ENCODE results near the gene JPH3. TPM values are rescaled to one million over a fixed set of nuclear protein-coding genes. Genes with fewer than 3 reads are reported as not detected.

The JPH3 gene
- total RNA-seq, 2 experiments from 2014 or later, result not detected

DNA sequence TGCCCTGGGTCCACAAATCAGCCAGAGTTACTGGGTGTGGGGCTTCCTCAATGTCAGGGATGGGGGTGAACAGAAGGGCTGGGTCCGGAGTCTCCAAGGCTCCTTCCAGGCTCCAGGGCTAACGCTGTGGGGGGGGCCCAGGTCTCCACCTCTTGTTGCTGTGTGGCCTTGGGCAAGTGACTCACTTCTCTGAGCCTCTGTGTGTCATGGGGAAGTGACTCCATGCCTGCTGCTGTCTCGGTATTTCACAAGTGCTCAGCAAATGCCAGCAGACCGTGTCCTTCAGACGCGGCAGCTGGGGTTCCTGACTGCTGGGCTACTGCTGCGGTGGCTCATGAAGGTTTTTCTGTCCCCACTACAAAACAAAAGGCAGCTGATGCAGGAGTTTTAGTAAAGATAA is 26.6 kb downstream of the JPH3 start:
- CTCF ChIA-PET, result no interaction called here
- no peaks in the 10 kb centered on the region for H3K9me3 Mint-ChIP-seq
- H3K27me3 Mint-ChIP-seq, result peaks cover 19% of the 10 kb centered on the region

DNA sequence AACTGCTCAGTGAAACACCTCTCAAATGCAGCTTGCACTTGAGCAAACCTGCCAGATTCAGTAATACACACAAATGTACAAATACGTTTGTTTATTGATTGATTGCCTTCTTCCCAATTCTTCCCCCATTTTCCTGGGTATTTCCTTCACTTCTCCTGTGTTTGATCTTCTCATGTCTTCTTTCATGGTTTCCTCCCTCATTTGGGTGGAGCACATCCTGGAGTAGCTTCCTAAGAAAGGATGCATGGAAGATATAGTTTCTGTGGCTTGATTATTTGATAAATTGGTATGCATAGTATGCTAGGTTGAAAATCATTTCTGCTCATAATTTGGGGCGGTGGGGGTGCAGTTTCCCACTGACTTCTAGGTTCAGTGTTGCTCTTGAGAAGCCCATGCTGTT is 28.8 kb downstream of the JPH3 start:
- DNase-seq, result no peak
- Mint-ChIP-seq H3K27ac (no peak overlapping the region), H3K4me1 (peaks cover 8% of the 10 kb centered on the region), H3K4me3 (no peak overlapping the region), H3K27me3 (peaks cover 19% of the 10 kb centered on the region), H3K9me3 (no peaks in the 10 kb centered on the region), H3K36me3 (ENCODE audit: low read depth) (no peaks in the 10 kb centered on the region)
- ChIA-PET POLR2A (no interaction called here), CTCF (no interaction called here)

More for the DNA sequence above, 26.6 kb downstream of the JPH3 start:
- no peaks in the 10 kb centered on the region for H3K4me1 Mint-ChIP-seq
- H3K27ac Mint-ChIP-seq, result no peak overlapping the region
- no peak overlapping the region for H3K4me3 Mint-ChIP-seq
- DNase-seq, result no peak
- no peaks in the 10 kb centered on the region for H3K36me3 Mint-ChIP-seq (ENCODE audit: low read depth)
- POLR2A ChIA-PET, result no interaction called here

GRCh38 chr16:87634411-87634810 is 32.1 kb downstream of the JPH3 start:
- POLR2A ChIA-PET, result no interaction called here
- no peaks in the 10 kb centered on the region for H3K9me3 Mint-ChIP-seq
- peaks cover 12% of the 10 kb centered on the region for H3K4me1 Mint-ChIP-seq
- no peak overlapping the region for H3K4me3 Mint-ChIP-seq
- DNase-seq, result no peak
- CTCF ChIA-PET, result interaction anchor here (1.1 to 1.2 kb wide), 2 partner anchors 83 to 214 kb away, joined by 4 read pairs; no protein-coding TSS in a partner anchor
- no peak overlapping the region for H3K27ac Mint-ChIP-seq
- H3K27me3 Mint-ChIP-seq, result peaks cover 22% of the 10 kb centered on the region
- H3K36me3 Mint-ChIP-seq (ENCODE audit: low read depth), result no peaks in the 10 kb centered on the region

- Mint-ChIP-seq H3K27me3 (peaks cover 20% of the 10 kb centered on the region), H3K4me3 (peak overlapping the region; percentile 61), H3K27ac (no peak overlapping the region), H3K4me1 (peaks cover 12% of the 10 kb centered on the region), H3K9me3 (no peaks in the 10 kb centered on the region), H3K36me3 (ENCODE audit: low read depth) (no peaks in the 10 kb centered on the region)
- peak; percentile 74 for DNase-seq
- CTCF ChIA-PET, result interaction anchor here (0.7 to 2.2 kb wide), 24 partner anchors 9 to 1071 kb away, joined by 3 to 14 read pairs (median 4); no protein-coding TSS in a partner anchor
- POLR2A ChIA-PET, result interaction anchor here (1.3 to 2.2 kb wide), 5 partner anchors 129 to 252 kb away, joined by 3 to 9 read pairs (median 6); partner anchors contain the start of gene FBXO31
These were observed 33.3 kb downstream of the JPH3 start for GRCh38 chr16:87635541-87636049.

DNA sequence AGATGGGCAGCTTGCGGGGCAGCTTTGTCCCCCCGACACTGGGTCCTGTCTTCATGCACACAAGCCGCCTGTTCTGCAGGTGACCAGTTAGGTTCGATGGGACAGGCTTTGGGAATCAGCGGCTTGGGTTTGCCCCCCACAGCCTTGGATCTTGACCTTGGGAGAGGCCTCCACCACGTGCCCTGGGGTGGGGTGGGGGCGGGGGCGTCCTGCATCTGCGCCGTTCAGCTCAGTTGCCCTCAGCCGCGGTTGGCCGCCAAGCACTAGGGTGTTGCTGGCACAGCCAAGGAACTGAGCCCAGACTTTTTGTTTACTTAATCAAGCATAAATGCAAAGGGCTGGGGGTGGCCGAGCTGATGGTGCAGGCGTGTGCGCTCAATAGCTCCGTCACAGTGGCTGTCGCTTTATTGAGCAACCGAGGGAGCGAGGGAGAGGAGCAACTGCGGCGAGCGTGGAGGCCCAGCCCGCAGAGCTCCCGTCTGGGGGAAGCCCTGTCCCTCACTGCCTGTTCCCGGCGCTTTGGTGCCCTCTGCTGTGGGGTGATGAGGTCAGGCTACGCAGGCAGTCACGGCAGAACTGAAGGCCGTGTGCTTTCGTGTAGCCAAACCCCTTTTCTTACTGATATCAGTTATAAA is 33.9 kb downstream of the JPH3 start:
- peaks cover 15% of the 10 kb centered on the region for H3K27me3 Mint-ChIP-seq
- no peak overlapping the region for H3K27ac Mint-ChIP-seq
- peaks cover 12% of the 10 kb centered on the region for H3K4me1 Mint-ChIP-seq
- no peaks in the 10 kb centered on the region for H3K36me3 Mint-ChIP-seq (ENCODE audit: low read depth)
- no peaks in the 10 kb centered on the region for H3K9me3 Mint-ChIP-seq
- DNase-seq, result peak; percentile 79
- H3K4me3 Mint-ChIP-seq, result peak overlapping the region; percentile 43
- ChIA-PET POLR2A (interaction anchor here (0.8 to 2.2 kb wide), 6 partner anchors 128 to 252 kb away, joined by 3 to 9 read pairs (median 5); partner anchors contain the start of genes FBXO31 and KLHDC4), CTCF (interaction anchor here (0.7 to 2.2 kb wide), 22 partner anchors 10 to 1072 kb away, joined by 3 to 14 read pairs (median 4); no protein-coding TSS in a partner anchor)

GRCh38 chr16:87636741-87637140 is 34.4 kb downstream of the JPH3 start:
- Mint-ChIP-seq H3K9me3 (no peaks in the 10 kb centered on the region), H3K4me1 (peaks cover 12% of the 10 kb centered on the region), H3K4me3 (no peak overlapping the region), H3K27me3 (peaks cover 11% of the 10 kb centered on the region), H3K36me3 (ENCODE audit: low read depth) (no peaks in the 10 kb centered on the region), H3K27ac (no peak overlapping the region)
- POLR2A ChIA-PET, result interaction anchor here (0.8 to 2.2 kb wide), 4 partner anchors 128 to 253 kb away, joined by 3 to 9 read pairs (median 6); partner anchors contain the start of genes FBXO31 and KLHDC4
- CTCF ChIA-PET, result interaction anchor here (0.8 to 2.2 kb wide), 16 partner anchors 36 to 1072 kb away, joined by 3 to 14 read pairs (median 4); no protein-coding TSS in a partner anchor
- DNase-seq, result no peak

- Mint-ChIP-seq H3K9me3 (no peaks in the 10 kb centered on the region), H3K36me3 (ENCODE audit: low read depth) (no peaks in the 10 kb centered on the region), H3K27me3 (peaks cover 6% of the 10 kb centered on the region), H3K4me3 (no peak overlapping the region), H3K4me1 (peaks cover 12% of the 10 kb centered on the region), H3K27ac (no peak overlapping the region)
- POLR2A ChIA-PET, result interaction anchor here (2.2 kb wide), 1 partner anchor 127 kb away, joined by 7 read pairs; no protein-coding TSS in a partner anchor
- CTCF ChIA-PET, result interaction anchor here (1.4 to 2.2 kb wide), 2 partner anchors 221 to 234 kb away, joined by 8 to 12 read pairs; no protein-coding TSS in a partner anchor
- no peak for DNase-seq
These were observed 35.0 kb downstream of the JPH3 start for GRCh38 chr16:87637357-87637756.

DNA sequence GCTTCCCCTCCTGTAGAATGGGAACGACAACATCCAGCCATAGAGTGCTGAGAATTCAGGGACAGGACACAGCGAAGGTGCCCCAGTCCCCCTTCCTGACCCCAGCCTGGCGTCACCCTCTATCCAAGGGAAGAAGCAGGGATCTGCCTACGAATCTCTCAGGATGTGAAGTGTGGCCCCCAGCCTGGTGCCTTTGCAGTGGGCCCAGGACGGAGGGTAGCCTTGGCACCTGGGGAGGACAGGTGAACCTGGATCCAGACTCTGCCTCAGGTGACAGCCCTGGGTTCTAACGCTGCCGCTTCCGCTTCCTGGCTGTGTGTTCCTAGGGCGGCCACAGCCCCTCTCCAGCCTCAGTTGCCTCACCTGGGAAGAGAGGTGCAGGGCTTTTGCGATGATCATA is 36.4 kb downstream of the JPH3 start:
- H3K4me1 Mint-ChIP-seq, result peaks cover 12% of the 10 kb centered on the region
- H3K36me3 Mint-ChIP-seq (ENCODE audit: low read depth), result no peaks in the 10 kb centered on the region
- ChIA-PET CTCF (no interaction called here), POLR2A (no interaction called here)
- no peaks in the 10 kb centered on the region for H3K9me3 Mint-ChIP-seq
- DNase-seq, result no peak
- peaks cover 3% of the 10 kb centered on the region for H3K27me3 Mint-ChIP-seq
- no peak overlapping the region for H3K27ac Mint-ChIP-seq
- H3K4me3 Mint-ChIP-seq, result no peak overlapping the region

GRCh38 chr16:87641721-87642120 is 39.4 kb downstream of the JPH3 start:
- ChIA-PET CTCF (no interaction called here), POLR2A (no interaction called here)
- peaks cover 3% of the 10 kb centered on the region for H3K27me3 Mint-ChIP-seq
- DNase-seq, result no peak
- H3K4me1 Mint-ChIP-seq, result peaks cover 3% of the 10 kb centered on the region
- H3K36me3 Mint-ChIP-seq (ENCODE audit: low read depth), result no peaks in the 10 kb centered on the region
- no peaks in the 10 kb centered on the region for H3K9me3 Mint-ChIP-seq
- H3K27ac Mint-ChIP-seq, result no peak overlapping the region
- no peak overlapping the region for H3K4me3 Mint-ChIP-seq

- Mint-ChIP-seq H3K27ac (no peak overlapping the region), H3K27me3 (no peaks in the 10 kb centered on the region), H3K4me3 (no peak overlapping the region), H3K9me3 (no peaks in the 10 kb centered on the region), H3K36me3 (ENCODE audit: low read depth) (no peaks in the 10 kb centered on the region), H3K4me1 (no peaks in the 10 kb centered on the region)
- DNase-seq, result no peak
- POLR2A ChIA-PET, result no interaction called here
- CTCF ChIA-PET, result no interaction called here
These were observed 40.2 kb downstream of the JPH3 start for GRCh38 chr16:87642491-87642890.

DNA sequence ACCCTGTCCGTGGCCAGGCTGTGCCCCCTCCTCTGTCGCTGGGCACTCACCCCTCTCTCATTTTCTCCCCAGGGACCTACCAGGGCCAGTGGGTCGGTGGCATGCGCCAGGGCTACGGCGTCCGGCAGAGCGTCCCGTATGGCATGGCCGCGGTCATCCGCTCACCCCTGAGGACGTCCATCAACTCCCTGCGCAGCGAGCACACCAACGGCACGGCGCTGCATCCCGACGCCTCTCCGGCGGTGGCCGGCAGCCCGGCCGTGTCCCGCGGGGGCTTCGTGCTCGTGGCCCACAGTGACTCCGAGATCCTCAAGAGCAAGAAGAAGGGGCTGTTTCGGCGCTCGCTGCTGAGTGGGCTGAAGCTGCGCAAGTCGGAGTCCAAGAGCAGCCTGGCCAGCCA is 41.9 kb downstream of the JPH3 start:
- no peak for DNase-seq
- Mint-ChIP-seq H3K4me1 (no peaks in the 10 kb centered on the region), H3K27me3 (no peaks in the 10 kb centered on the region), H3K4me3 (no peak overlapping the region), H3K9me3 (no peaks in the 10 kb centered on the region), H3K27ac (no peak overlapping the region), H3K36me3 (ENCODE audit: low read depth) (no peaks in the 10 kb centered on the region)
- ChIA-PET CTCF (no interaction called here), POLR2A (no interaction called here)

GRCh38 chr16:87644596-87644995 is 42.3 kb downstream of the JPH3 start:
- CTCF ChIA-PET, result no interaction called here
- Mint-ChIP-seq H3K4me3 (no peak overlapping the region), H3K9me3 (no peaks in the 10 kb centered on the region), H3K27ac (no peak overlapping the region), H3K36me3 (ENCODE audit: low read depth) (no peaks in the 10 kb centered on the region), H3K4me1 (no peaks in the 10 kb centered on the region), H3K27me3 (no peaks in the 10 kb centered on the region)
- POLR2A ChIA-PET, result no interaction called here
- DNase-seq, result no peak

- CTCF ChIA-PET, result no interaction called here
- POLR2A ChIA-PET, result no interaction called here
- H3K9me3 Mint-ChIP-seq, result no peaks in the 10 kb centered on the region
- peaks cover 4% of the 10 kb centered on the region for H3K27me3 Mint-ChIP-seq
- H3K4me3 Mint-ChIP-seq, result no peak overlapping the region
- H3K27ac Mint-ChIP-seq, result no peak overlapping the region
- no peaks in the 10 kb centered on the region for H3K36me3 Mint-ChIP-seq (ENCODE audit: low read depth)
- no peak for DNase-seq
- H3K4me1 Mint-ChIP-seq, result no peaks in the 10 kb centered on the region
These were observed 43.5 kb downstream of the JPH3 start for GRCh38 chr16:87645802-87646201.

Data from activated CD4-positive, alpha-beta memory T cell treated with anti-CD3 and anti-CD28 coated beads, Interleukin-2, amount 10 ng/mL, durations not matched to agents 7 days and 5 days (primary cell).